ENCODE data around the gene OLFML1. TPM values are rescaled to one million over a fixed set of nuclear protein-coding genes. Genes with fewer than 3 reads are reported as not detected.

OLFML1 gene
- total and polyA plus RNA-seq, 10 of the 15 experiments (the other 5 are each of a cell fraction or from before 2014, with no cell fraction given): 0.04 to 0.71 (median 0.21) TPM; not detected in 6

DNA sequence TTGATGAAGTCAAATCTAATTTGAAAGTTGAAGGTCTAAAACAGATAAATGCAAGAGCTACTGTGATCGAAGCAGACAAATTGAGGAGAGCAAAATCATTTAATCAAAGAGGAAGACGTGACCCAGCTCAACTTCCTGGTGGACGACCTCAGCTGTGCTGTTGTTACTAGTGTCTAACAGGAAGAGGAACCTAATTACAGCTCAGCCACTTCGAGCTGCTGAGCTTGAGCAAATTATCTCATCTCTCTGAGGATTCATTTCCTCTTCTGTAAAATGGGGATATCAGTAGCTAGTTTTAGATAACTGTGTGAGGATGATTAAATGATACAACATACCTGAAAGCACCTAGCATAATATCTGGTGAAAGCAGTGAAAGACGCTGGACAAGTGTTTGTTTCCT, 48.6 kb upstream of the OLFML1 start:
- FAIRE-seq (peak; percentile 44), ATAC-seq (peak; percentile 89), DNase-seq (ENCODE audit: low read depth, low spot score) (no peak)
- BruUV-seq (replicated peaks): no TSS peak
- CTCF ChIA-PET: interaction anchor here (0.5 to 2.3 kb wide), 10 partner anchors 10 to 221 kb away, joined by 3 to 16 read pairs (median 4); partner anchors contain the start of gene PPFIBP2
- Histone ChIP-seq H3K4me2 (ENCODE audit: control insufficient read depth, insufficient read depth) (peak overlapping the region; percentile 46; the same call in 1 of the 2 replicates), H3K27me3 (replicated peaks in 1 of 2; ENCODE audit: control insufficient read depth in 2 of 2, insufficient read depth in 2 of 2, low read length in 1 of 2) (no peaks in the 10 kb centered on the region), H3K79me2 (ENCODE audit: control insufficient read depth, insufficient read depth, low read length) (no peaks in the 10 kb centered on the region), H2AFZ (ENCODE audit: control insufficient read depth, low read depth, low read length) (peak overlapping the region; percentile 85), H3K4me1 (ENCODE audit: control insufficient read depth, insufficient read depth, low read length) (0 out of 2 replicates have a peak, but pooled peaks cover 5% of the 10 kb centered on the region), H3K36me3 (ENCODE audit: control insufficient read depth in 2 of 2, insufficient read depth in 2 of 2, low read length in 1 of 2) (no peaks in the 10 kb centered on the region), H4K20me1 (ENCODE audit: control insufficient read depth, insufficient read depth) (no peaks in the 10 kb centered on the region), H3K4me3 (no peak overlapping the region), H3K27ac (ENCODE audit: control insufficient read depth, insufficient read depth) (no peak overlapping the region), H3K9me3 (replicated peaks; ENCODE audit: control insufficient read depth, insufficient read depth, low read length) (no peaks in the 10 kb centered on the region), H3K9ac (ENCODE audit: control insufficient read depth, insufficient read depth, low read length) (no peak overlapping the region)
- SMC1A ChIA-PET (ENCODE audit: uncharacterized antibody, unreplicated experiment): interaction anchor here (0.6 to 2.0 kb wide), 15 partner anchors 10 to 1465 kb away, joined by 3 to 21 read pairs (median 4); no protein-coding TSS in a partner anchor
- TF ChIP-seq ZNF24 (IDR thresholded peaks at IDR 0.05) (peak; percentile 75; the same call in 1 of the 2 replicates), SMARCA5 (IDR thresholded peaks at IDR 0.05) (peak; percentile 30; the same call in 1 of the 2 replicates), RUNX3 (IDR thresholded peaks at IDR 0.05; ENCODE audit: low read length) (no peak), GABPA (IDR thresholded peaks at IDR 0.05; ENCODE audit: low read depth) (peak; percentile 42; the same call in 1 of the 2 replicates), ATF7 (IDR thresholded peaks at IDR 0.05; ENCODE audit: low read depth) (peak; percentile 56), ETV6 (conservative IDR thresholded peaks at IDR 0.05 in 1 of 2, IDR thresholded peaks at IDR 0.05 in 1 of 2; ENCODE audit: borderline replicate concordance in 1 of 2, low read depth in 1 of 2) (peak in 1 of 2 experiments; percentile 38; a peak in 1 of 4 replicates), IKZF1 (conservative IDR thresholded peaks at IDR 0.05) (peak; percentile 23; the same call in 1 of the 2 replicates), SPI1 (IDR thresholded peaks at IDR 0.05; ENCODE audit: borderline replicate concordance, insufficient read depth, low read depth, low read length) (peak; percentile 60), ZNF217 (IDR thresholded peaks at IDR 0.05) (peak; percentile 76; the same call in 1 of the 2 replicates), SP1 (IDR thresholded peaks at IDR 0.05; ENCODE audit: low read depth, low read length) (no peak)
- TF ChIP-seq, protein P1, sequence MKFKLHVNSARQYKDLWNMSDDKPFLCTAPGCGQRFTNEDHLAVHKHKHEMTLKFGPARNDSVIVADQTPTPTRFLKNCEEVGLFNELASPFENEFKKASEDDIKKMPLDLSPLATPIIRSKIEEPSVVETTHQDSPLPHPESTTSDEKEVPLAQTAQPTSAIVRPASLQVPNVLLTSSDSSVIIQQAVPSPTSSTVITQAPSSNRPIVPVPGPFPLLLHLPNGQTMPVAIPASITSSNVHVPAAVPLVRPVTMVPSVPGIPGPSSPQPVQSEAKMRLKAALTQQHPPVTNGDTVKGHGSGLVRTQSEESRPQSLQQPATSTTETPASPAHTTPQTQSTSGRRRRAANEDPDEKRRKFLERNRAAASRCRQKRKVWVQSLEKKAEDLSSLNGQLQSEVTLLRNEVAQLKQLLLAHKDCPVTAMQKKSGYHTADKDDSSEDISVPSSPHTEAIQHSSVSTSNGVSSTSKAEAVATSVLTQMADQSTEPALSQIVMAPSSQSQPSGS (IDR thresholded peaks at IDR 0.05; ENCODE audit: low read length): no peak
- TF ChIP-seq, protein P2, sequence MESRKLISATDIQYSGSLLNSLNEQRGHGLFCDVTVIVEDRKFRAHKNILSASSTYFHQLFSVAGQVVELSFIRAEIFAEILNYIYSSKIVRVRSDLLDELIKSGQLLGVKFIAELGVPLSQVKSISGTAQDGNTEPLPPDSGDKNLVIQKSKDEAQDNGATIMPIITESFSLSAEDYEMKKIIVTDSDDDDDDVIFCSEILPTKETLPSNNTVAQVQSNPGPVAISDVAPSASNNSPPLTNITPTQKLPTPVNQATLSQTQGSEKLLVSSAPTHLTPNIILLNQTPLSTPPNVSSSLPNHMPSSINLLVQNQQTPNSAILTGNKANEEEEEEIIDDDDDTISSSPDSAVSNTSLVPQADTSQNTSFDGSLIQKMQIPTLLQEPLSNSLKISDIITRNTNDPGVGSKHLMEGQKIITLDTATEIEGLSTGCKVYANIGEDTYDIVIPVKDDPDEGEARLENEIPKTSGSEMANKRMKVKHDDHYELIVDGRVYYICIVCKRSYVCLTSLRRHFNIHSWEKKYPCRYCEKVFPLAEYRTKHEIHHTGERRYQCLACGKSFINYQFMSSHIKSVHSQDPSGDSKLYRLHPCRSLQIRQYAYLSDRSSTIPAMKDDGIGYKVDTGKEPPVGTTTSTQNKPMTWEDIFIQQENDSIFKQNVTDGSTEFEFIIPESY (IDR thresholded peaks at IDR 0.05): no peak
- RAD21 ChIA-PET (ENCODE audit: unreplicated experiment): interaction anchor here (0.8 to 1.5 kb wide), 11 partner anchors 8 to 261 kb away, joined by 3 to 14 read pairs (median 3); partner anchors contain the start of gene PPFIBP2
- 11% methylated on average over 5 of the region's 5 CpGs for WGBS (ENCODE audit: insufficient coverage, insufficient replicate concordance, low lambda C conversion rate, missing lambda C conversion rate)
- in situ Hi-C loops (cut with MboI) (no loop called here), intact Hi-C loops (cut with micrococcal nuclease; ENCODE audit: unreplicated experiment) (no loop called here)
- POLR2A ChIA-PET: interaction anchor here (1.5 to 1.6 kb wide), 2 partner anchors 10 to 84 kb away, joined by 3 to 4 read pairs; no protein-coding TSS in a partner anchor
